ENCODE data around the gene FAM76A. TPM values are rescaled to one million over a fixed set of nuclear protein-coding genes. Genes with fewer than 3 reads are reported as not detected.
"Not testable (repeated sequence)": the region's sequence is repeated elsewhere in the genome, so short reads cannot be mapped to it uniquely, and the experiment has no call there.

FAM76A gene
- total RNA-seq, result 10 to 100 TPM; 10.3 to 13.0 (median 11.0) TPM

- no peaks in the 10 kb centered on the region for H3K27me3 Mint-ChIP-seq (ENCODE audit: low read depth)
Observed at GRCh38 chr1:27725374-27726172, at the start of gene FAM76A. FAM76A (plus strand) TSS chr1:27725961; CDS start chr1:27726081, 120 bp downstream.

GRCh38 chr1:27676410-27676809, 49.4 kb upstream of the FAM76A start:
- peaks cover 3% of the 10 kb centered on the region for H3K9me3 Mint-ChIP-seq
- DNase-seq (no peak), ATAC-seq (no peak)
- no peaks in the 10 kb centered on the region for H3K27me3 Mint-ChIP-seq (ENCODE audit: low read depth)
- H3K4me1 Mint-ChIP-seq (ENCODE audit: low read depth), result peaks cover 13% of the 10 kb centered on the region
- H3K4me3 Mint-ChIP-seq, result no peak overlapping the region
- no peaks in the 10 kb centered on the region for H3K36me3 Mint-ChIP-seq (ENCODE audit: insufficient read depth)

More at GRCh38 chr1:27725374-27726172, at the start of gene FAM76A:
- Mint-ChIP-seq H3K4me3 (peak within 1 kb of the TSS; percentile 85), H3K9me3 (no peaks in the 10 kb centered on the region), H3K4me1 (ENCODE audit: low read depth) (peaks cover 16% of the 10 kb centered on the region), H3K36me3 (ENCODE audit: insufficient read depth) (peaks cover 6% of the 10 kb centered on the region)
- DNase-seq (peak; percentile 99), ATAC-seq (peak; percentile 96 to 98)

- no peaks in the 10 kb centered on the region for H3K36me3 Mint-ChIP-seq (ENCODE audit: insufficient read depth)
- ATAC-seq, result no peak
- H3K4me3 Mint-ChIP-seq, result no peak overlapping the region
- no peaks in the 10 kb centered on the region for H3K27me3 Mint-ChIP-seq (ENCODE audit: low read depth)
- H3K9me3 Mint-ChIP-seq, result peaks cover 11% of the 10 kb centered on the region
- H3K4me1 Mint-ChIP-seq (ENCODE audit: low read depth), result no peaks in the 10 kb centered on the region
- no peak for DNase-seq
Observed at GRCh38 chr1:27678747-27679146, 47.0 kb upstream of the FAM76A start.

DNA sequence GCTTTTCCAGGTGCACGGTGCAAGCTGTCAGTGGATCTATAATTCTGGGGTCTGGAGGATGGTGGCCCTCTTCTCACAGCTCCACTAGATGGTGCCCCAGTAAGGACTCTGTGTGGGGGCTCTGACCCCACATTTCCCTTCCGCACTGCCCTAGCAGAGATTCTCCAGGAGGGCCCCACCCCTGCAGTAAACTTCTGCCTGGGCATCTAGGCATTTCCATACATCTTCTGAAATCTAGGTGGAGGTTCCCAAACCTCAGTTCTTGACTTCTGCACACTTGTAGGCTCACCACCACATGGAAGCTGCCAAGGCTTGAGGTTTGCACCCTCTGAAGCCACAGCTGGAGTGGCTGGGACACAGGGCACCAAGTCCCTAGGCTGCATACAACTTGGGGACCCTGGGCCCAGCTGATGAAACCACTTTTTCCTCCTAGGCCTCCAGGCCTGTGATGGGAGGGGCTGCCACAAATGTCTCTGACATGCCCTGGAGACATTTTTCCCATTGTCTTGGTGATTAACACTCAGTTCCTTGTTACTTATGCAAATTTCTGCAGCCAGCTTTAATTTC, 45.5 kb upstream of the FAM76A start:
- not testable (repeated sequence) for ATAC-seq; H3K36me3 Mint-ChIP-seq (ENCODE audit: insufficient read depth); H3K4me3 Mint-ChIP-seq; DNase-seq; H3K4me1 Mint-ChIP-seq (ENCODE audit: low read depth); H3K27me3 Mint-ChIP-seq (ENCODE audit: low read depth)
- peaks cover 11% of the 10 kb centered on the region for H3K9me3 Mint-ChIP-seq

GRCh38 chr1:27681580-27681979, 44.2 kb upstream of the FAM76A start:
- not testable (repeated sequence) for H3K27me3 Mint-ChIP-seq (ENCODE audit: low read depth); DNase-seq; ATAC-seq; H3K36me3 Mint-ChIP-seq (ENCODE audit: insufficient read depth); H3K4me3 Mint-ChIP-seq; H3K4me1 Mint-ChIP-seq (ENCODE audit: low read depth)
- peaks cover 11% of the 10 kb centered on the region for H3K9me3 Mint-ChIP-seq

- ATAC-seq, result no peak
- Mint-ChIP-seq H3K9me3 (peaks cover 11% of the 10 kb centered on the region), H3K4me1 (ENCODE audit: low read depth) (no peaks in the 10 kb centered on the region), H3K4me3 (no peak overlapping the region), H3K27me3 (ENCODE audit: low read depth) (no peaks in the 10 kb centered on the region), H3K36me3 (ENCODE audit: insufficient read depth) (no peaks in the 10 kb centered on the region)
- DNase-seq, result no peak
Observed at GRCh38 chr1:27682351-27682944, 43.3 kb upstream of the FAM76A start.

DNA sequence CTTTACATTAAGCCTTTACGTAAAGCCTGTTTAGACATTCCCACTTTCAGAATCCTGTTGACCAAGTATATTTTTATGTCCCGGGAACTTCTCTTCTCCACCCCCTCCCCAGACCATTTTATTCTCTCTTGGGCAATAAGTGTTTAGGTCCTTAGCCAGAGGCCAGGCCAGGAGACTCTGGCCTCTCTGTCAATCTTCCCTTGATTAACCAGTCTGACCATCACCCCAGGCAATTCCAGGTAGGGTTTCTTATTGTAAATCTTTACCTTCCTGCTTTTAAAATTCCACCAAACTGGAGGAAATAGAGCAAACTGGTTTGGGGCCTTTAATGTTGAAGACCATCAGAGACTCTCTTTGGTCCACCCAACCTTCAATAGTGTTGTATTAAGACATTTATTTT, 41.6 kb upstream of the FAM76A start:
- Mint-ChIP-seq H3K9me3 (peaks cover 11% of the 10 kb centered on the region), H3K4me3 (no peak overlapping the region)
- ATAC-seq, result no peak

GRCh38 chr1:27686223-27686990, 39.4 kb upstream of the FAM76A start:
- no peak for ATAC-seq
- no peak for DNase-seq
- peaks cover 4% of the 10 kb centered on the region for H3K4me1 Mint-ChIP-seq (ENCODE audit: low read depth)

More for the DNA sequence above, 41.6 kb upstream of the FAM76A start:
- DNase-seq, result no peak
- Mint-ChIP-seq H3K36me3 (ENCODE audit: insufficient read depth) (no peaks in the 10 kb centered on the region), H3K4me1 (ENCODE audit: low read depth) (no peaks in the 10 kb centered on the region), H3K27me3 (ENCODE audit: low read depth) (no peaks in the 10 kb centered on the region)

GRCh38 chr1:27687906-27688305, 37.9 kb upstream of the FAM76A start:
- Mint-ChIP-seq H3K4me3 (no peak overlapping the region), H3K27me3 (ENCODE audit: low read depth) (peaks cover 2% of the 10 kb centered on the region), H3K9me3 (no peaks in the 10 kb centered on the region), H3K36me3 (ENCODE audit: insufficient read depth) (no peaks in the 10 kb centered on the region), H3K4me1 (ENCODE audit: low read depth) (peaks cover 4% of the 10 kb centered on the region)
- DNase-seq (no peak), ATAC-seq (no peak)

More at GRCh38 chr1:27686223-27686990, 39.4 kb upstream of the FAM76A start:
- no peak overlapping the region for H3K4me3 Mint-ChIP-seq
- H3K27me3 Mint-ChIP-seq (ENCODE audit: low read depth), result no peaks in the 10 kb centered on the region
- H3K36me3 Mint-ChIP-seq (ENCODE audit: insufficient read depth), result no peaks in the 10 kb centered on the region
- peaks cover 8% of the 10 kb centered on the region for H3K9me3 Mint-ChIP-seq

DNA sequence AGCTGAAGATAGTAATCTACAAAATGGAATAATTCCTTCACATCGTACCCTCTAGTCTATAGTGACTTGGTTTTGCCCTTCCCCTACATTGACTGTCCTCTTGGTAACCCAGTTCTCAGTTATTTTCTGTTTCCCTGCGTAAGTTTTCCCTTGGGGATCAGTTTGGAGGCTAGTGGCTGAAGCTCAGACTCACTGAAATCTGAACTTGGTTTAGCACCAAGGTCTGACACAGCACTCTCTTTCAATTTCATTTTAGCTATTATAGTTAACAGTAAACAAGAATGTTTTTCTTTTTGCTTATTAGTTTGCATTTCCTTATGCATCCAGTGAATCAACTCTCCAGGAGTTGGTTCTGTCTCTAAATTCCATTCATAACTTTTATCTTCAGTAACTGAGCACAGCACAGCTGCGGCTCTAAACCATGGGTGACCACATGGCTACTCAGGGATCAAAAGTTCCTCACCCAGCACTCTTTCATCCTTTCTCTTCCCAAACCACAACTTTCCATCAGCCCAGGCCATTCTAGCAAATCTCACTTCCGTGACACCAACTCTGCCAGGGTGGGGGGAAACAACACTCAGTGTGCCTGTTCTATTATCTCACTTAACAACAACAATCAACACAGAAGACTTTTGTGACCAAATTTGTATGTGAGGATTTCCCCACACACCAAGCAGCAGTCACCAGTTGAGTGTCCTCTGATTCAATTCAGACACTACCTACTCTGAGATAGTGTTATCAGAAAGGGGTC, 36.2 kb upstream of the FAM76A start:
- no peak for DNase-seq
- ATAC-seq, result peak; percentile 27 to 50
- Mint-ChIP-seq H3K27me3 (ENCODE audit: low read depth) (peaks cover 2% of the 10 kb centered on the region), H3K36me3 (ENCODE audit: insufficient read depth) (no peaks in the 10 kb centered on the region), H3K9me3 (no peaks in the 10 kb centered on the region), H3K4me3 (no peak overlapping the region), H3K4me1 (ENCODE audit: low read depth) (peaks cover 4% of the 10 kb centered on the region)

DNA sequence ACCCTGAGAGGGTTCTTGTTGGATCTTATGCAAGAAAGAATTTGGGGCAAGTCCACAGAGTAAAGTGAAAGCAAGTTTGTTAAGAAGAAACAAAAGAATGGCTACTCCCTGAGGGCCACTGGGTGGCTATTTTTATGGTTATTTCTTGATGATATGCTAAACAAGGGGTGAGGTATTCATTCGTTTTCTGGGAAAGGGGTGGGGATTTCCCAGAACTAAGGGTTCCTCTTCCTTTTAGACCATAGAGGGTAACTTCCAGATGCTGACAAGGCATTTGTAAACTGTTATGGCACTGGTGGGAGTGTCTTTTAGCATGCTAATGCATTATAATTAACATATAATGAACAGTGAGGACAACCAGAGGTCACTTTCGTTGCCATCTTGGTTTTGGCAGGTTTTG, 35.6 kb upstream of the FAM76A start:
- H3K27me3 Mint-ChIP-seq (ENCODE audit: low read depth), result peaks cover 2% of the 10 kb centered on the region
- DNase-seq (no peak), ATAC-seq (peak in 1 of 2 donors; percentile 21)
- no peaks in the 10 kb centered on the region for H3K9me3 Mint-ChIP-seq
- H3K36me3 Mint-ChIP-seq (ENCODE audit: insufficient read depth), result no peaks in the 10 kb centered on the region
- H3K4me1 Mint-ChIP-seq (ENCODE audit: low read depth), result peaks cover 4% of the 10 kb centered on the region
- H3K4me3 Mint-ChIP-seq, result no peak overlapping the region

DNA sequence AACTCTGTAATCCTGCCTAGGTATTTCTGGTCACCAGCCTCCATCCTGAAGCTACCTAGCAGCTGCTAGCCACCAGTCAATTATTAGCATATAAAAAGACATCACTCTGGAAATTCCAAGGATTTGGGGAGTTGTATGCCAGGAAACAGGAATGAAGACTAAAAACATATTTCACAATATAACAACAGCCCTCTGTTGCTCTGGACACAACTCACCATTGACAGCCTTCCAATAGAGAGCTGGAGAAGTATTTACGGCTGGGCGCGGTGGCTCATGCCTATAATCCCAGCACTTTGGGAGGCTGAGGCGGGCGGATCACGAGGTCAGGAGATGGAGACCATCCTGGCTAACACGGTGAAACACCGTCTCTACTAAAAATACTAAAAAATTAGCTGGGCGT, 28.9 kb upstream of the FAM76A start:
- ATAC-seq; H3K9me3 Mint-ChIP-seq; H3K4me3 Mint-ChIP-seq; H3K36me3 Mint-ChIP-seq (ENCODE audit: insufficient read depth); DNase-seq; H3K4me1 Mint-ChIP-seq (ENCODE audit: low read depth): not testable (repeated sequence)
- peaks cover 12% of the 10 kb centered on the region for H3K27me3 Mint-ChIP-seq (ENCODE audit: low read depth)

- H3K4me3 Mint-ChIP-seq, result no peak overlapping the region
- H3K36me3 Mint-ChIP-seq (ENCODE audit: insufficient read depth), result no peaks in the 10 kb centered on the region
- peaks cover 11% of the 10 kb centered on the region for H3K9me3 Mint-ChIP-seq
- H3K27me3 Mint-ChIP-seq (ENCODE audit: low read depth), result peaks cover 12% of the 10 kb centered on the region
- H3K4me1 Mint-ChIP-seq (ENCODE audit: low read depth), result no peaks in the 10 kb centered on the region
- DNase-seq (no peak), ATAC-seq (no peak)
Observed at GRCh38 chr1:27704958-27705357, 20.8 kb upstream of the FAM76A start.

DNA sequence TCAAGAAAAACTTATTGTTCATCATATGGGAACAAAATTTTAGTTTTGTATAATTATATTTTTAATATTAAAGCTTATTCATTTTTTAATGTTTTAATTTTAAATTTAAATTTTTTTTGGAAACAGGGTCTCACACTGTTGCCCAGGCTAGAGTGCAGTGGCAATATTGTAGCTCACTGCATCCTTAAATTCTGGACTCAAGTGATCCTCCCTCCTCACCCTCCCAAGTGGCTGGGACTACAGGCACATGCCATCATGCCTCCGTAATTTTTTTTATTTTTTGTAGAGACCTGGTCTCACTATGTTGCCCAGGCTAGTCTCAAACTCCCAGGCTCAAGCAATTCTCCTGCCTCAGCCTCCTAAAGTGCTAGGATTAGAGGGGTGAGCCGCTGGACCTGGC, 20.2 kb upstream of the FAM76A start:
- no peak for ATAC-seq
- Mint-ChIP-seq H3K9me3 (peaks cover 11% of the 10 kb centered on the region), H3K36me3 (ENCODE audit: insufficient read depth) (no peaks in the 10 kb centered on the region), H3K27me3 (ENCODE audit: low read depth) (peaks cover 8% of the 10 kb centered on the region), H3K4me1 (ENCODE audit: low read depth) (no peaks in the 10 kb centered on the region), H3K4me3 (no peak overlapping the region)
- no peak for DNase-seq

Data from activated T-cell treated with anti-CD3 and anti-CD28 coated beads, Interleukin-2, amount 50 U/mL, for 4 hours (primary cell).